H7 (cell line): ENCODE measurements around the gene TMEM87B. TPM values are rescaled to one million over a fixed set of nuclear protein-coding genes. Genes with fewer than 3 reads are reported as not detected.
A peak's percentile ranks its signal among the peaks of the same experiment; 100 is the strongest.

ENCODE experiments used
- DNase-seq: peaks from one replicate; pipeline ENCODE4 v3.0.0; 2012
- H3K27me3 ChIP-seq: 2 replicates; pipeline ENCODE4 v1.6.0; 2011; ENCODE audit warnings: mild to moderate bottlenecking, low read length; ENCODE audit not compliant: control insufficient read depth, insufficient read depth
- H3K36me3 ChIP-seq: replicated peaks from 2 replicates; pipeline ENCODE4 v1.5.1; 2011; ENCODE audit warnings: low read length; ENCODE audit not compliant: control insufficient read depth, insufficient read depth
- H3K4me3 ChIP-seq: 2 replicates; pipeline ENCODE4 v1.5.1; 2011; ENCODE audit warnings: low read depth, mild to moderate bottlenecking, control low read depth, low read length, moderate library complexity; ENCODE audit not compliant: insufficient read depth
- total RNA-seq: library from RNA; depleted of rRNA; stranded (reverse); fragments of >200 nt; shearing (Covaris generic); gene quantifications from 2 replicates; pipeline ENCODE4 v1.2.3, GENCODE V29; 2014; rRNA removed

Gene TMEM87B, protein sequence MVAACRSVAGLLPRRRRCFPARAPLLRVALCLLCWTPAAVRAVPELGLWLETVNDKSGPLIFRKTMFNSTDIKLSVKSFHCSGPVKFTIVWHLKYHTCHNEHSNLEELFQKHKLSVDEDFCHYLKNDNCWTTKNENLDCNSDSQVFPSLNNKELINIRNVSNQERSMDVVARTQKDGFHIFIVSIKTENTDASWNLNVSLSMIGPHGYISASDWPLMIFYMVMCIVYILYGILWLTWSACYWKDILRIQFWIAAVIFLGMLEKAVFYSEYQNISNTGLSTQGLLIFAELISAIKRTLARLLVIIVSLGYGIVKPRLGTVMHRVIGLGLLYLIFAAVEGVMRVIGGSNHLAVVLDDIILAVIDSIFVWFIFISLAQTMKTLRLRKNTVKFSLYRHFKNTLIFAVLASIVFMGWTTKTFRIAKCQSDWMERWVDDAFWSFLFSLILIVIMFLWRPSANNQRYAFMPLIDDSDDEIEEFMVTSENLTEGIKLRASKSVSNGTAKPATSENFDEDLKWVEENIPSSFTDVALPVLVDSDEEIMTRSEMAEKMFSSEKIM
- total RNA-seq = 7.1 and 11.0 TPM in 2 replicates

DNA sequence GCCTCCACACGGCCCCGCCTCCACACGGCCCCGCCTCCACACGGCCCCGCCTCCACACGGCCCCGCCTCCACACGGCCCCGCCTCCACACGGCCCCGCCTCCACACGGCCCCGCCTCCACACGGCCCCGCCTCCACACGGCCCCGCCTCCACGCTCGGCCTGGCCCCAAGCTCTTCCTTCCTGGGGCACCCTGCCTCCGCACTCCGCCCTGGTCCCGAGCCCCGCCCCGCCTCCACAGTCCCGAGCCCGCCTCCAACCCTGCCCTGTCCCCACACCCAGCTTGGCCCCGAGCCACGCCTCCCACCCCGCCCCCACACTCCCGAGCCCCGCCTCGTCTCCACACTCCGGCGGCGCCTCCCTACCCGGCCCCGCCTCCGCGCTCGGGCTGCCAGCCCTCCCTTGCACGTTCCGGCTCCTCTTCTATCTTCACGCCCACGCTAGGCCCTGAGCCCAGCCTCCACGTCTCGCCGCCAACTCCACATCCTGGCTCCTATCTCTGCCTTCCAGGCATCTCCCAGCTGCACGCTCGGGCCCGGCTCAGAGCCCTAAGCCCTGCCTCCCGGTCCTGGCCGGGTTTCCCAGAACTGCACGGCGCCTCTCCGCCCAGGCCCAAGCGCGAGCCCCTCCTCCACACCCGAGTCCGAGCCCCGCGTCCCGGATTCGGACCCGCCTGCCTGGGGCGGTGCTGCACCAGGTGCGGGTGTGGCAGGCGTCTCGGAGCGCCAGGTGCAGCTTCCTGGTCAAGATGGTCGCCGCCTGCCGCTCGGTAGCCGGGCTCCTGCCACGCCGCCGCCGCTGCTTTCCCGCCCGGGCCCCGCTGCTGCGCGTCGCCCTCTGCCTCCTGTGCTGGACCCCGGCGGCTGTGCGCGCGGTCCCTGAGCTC is at the start of gene TMEM87B:
TSS of gene TMEM87B (plus strand) at position 423 of the 883 bp plus-strand sequence. CDS start at position 746, 323 bp downstream.
- Histone ChIP-seq H3K36me3 (no peaks in the 10 kb centered on the region), H3K27me3 (peaks cover 2% of the 10 kb centered on the region; the same call in 1 of the 2 replicates), H3K4me3 (peak within 1 kb of the TSS; percentile 83)
- peak; percentile 99 for DNase-seq

DNA sequence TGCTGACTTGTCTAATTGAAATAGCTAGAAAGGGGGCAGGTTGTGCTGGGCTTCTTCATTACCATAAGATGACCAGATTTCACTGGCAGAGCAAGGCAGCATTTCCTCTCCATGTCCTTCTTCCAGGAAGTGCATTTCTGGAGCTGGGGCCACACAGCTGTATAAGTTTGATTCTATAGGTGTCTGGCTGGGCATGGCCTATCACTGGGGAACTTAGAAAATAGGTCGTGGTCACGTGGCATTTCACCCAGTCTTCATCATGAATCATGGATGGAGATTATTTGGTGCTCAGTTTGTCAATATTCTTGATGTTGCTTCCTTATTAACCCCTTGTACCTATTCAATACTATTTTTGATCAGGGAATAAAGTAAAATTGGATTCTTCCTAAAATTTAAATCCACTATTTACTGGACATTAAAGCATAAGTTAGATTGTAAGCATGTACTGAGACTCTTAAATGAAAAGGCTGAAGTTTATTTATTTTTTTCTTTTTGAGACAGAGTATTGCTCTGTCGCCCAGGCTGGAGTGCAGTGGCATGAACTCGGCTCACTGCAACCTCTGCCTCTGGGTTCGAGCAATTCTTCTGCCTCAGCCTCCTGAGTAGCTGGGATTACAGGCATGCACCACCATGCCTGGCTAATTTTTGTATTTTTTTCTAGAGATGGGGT is 49.5 kb upstream of the TMEM87B start:
- no peaks in the 10 kb centered on the region for H3K36me3 ChIP-seq
- no peak overlapping the region for H3K4me3 ChIP-seq
- DNase-seq = no peak
- no peaks in the 10 kb centered on the region for H3K27me3 ChIP-seq

DNA sequence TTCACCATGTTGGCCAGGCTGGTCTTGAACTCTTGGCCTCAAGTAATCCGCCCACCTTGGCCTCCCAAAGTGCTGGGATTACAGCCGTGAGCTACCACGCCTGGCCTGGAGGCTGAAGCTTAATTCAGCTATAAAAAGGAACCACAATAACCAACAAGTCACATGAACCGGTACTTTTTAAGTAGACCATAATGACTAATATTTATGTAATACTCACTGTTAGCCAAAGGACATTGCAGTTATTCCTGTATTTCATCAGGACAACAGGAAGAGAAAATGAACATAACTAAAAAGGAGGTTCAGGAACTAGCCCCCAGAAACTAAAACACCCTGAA is 49.0 kb upstream of the TMEM87B start:
- DNase-seq = no peak
- Histone ChIP-seq H3K27me3 (no peaks in the 10 kb centered on the region), H3K4me3 (no peak overlapping the region), H3K36me3 (no peaks in the 10 kb centered on the region; the same call in 1 of the 2 replicates)

DNA sequence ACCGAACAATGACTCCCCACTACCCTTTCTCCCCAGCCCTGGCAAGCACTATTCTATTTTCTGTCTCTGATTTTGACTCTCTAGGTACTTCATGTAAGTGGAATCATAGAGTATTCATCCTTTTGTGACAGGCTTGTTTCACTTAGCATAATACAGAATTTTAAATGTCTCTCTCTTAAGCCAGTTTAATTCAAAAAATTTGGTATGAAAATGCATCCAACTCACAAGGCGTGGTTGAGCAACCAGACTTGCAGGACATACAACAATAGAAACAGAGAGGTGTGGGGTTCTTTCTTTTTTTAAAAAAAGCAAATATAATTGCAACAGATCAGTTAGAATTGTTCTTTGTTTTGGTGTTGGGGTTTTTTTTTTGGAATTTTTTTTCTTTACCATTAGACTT is 47.6 kb upstream of the TMEM87B start:
- Histone ChIP-seq H3K27me3 (no peaks in the 10 kb centered on the region), H3K36me3 (no peaks in the 10 kb centered on the region; the same call in 1 of the 2 replicates), H3K4me3 (no peak overlapping the region)
- DNase-seq = no peak

DNA sequence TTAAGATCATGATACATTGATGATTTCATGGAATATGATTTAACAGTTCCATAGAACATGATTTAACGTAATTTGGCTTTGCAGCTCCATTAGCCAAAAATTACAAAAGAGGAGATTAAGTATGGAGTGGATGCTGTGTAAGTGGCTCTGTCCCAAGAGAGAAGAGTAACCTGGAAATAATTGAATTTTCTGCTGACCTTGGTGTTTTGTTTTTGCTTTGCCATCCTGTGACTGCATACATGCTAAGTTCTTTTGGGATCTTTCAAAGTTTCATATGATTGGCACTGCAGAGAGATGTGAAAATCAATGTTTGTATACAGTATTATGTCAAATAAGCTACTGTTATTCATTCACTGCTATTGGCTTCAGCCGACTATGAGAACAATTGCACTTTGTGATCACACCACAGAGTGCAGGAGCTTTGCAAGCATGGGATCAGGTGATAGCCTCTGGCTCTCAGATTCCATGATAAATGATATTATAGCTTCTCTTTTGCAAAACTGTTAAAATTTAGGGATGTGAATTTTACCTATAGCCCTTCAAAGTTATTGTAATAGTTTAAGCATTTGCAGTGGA is 46.1 kb upstream of the TMEM87B start:
- H3K4me3 ChIP-seq = no peak overlapping the region
- no peaks in the 10 kb centered on the region for H3K27me3 ChIP-seq
- no peaks in the 10 kb centered on the region; the same call in 1 of the 2 replicates for H3K36me3 ChIP-seq
- DNase-seq = no peak

DNA sequence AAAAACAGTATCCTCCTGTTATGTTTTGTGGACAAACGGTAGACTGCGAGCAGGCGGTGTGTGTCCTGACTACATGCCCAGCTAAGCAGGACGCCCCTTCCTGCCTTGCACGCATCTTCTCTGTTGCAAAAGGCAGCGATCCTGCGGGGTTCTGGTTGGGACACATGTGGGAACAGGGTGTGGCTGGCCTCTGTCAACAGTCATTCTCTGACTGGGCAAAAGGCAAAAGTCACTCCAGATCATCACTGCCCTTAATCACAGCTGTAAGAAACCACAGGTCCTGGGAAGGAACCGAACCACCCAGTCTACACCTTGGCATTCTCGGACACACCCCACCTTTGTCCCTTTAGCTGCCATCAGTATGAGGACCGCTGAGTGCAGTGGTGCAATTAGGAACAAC is 44.3 kb upstream of the TMEM87B start:
- no peak for DNase-seq
- Histone ChIP-seq H3K27me3 (no peaks in the 10 kb centered on the region), H3K36me3 (no peaks in the 10 kb centered on the region; the same call in 1 of the 2 replicates), H3K4me3 (no peak overlapping the region)

DNA sequence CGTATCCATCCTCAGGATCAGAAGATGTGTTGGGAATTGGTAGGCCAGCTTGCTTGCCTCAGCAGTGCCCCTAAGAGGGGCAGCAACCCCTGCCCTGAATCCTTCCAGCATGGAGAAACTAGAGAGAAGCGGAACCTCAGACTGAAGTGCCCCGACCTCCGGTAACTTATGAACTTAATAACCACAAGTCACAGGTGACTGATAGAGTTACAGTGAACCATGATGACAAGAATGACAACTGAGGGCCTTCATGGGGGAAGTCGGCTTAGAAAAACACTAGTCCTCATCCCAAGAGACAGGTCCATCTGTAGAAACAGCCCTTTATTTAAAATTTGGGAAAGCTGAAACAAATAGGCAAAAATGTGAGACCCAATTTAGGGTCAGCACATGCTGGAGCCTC is 42.5 kb upstream of the TMEM87B start:
- Histone ChIP-seq H3K27me3 (no peaks in the 10 kb centered on the region), H3K4me3 (no peak overlapping the region), H3K36me3 (no peaks in the 10 kb centered on the region; the same call in 1 of the 2 replicates)
- DNase-seq = no peak

DNA sequence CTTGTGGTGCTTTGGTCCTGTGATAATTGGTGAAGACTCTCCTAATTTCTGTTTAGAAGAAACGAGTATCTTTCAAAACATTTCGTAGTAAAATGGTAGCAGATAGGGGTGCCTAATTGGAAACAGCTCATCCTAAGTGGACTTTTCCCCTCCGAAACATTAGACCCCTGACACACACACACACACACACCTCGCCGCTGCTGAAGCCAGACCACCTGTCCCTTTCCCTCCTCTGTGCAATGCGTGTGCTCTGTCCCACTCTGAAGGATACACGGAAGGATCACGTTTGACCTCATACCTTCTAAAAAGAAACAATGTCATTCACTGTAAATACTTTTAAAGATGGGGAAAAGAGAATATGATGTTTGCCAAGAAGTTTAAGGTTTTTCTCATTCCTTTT is 36.2 kb upstream of the TMEM87B start:
- Histone ChIP-seq H3K4me3 (no peak overlapping the region), H3K36me3 (no peaks in the 10 kb centered on the region), H3K27me3 (no peaks in the 10 kb centered on the region)
- DNase-seq = no peak

DNA sequence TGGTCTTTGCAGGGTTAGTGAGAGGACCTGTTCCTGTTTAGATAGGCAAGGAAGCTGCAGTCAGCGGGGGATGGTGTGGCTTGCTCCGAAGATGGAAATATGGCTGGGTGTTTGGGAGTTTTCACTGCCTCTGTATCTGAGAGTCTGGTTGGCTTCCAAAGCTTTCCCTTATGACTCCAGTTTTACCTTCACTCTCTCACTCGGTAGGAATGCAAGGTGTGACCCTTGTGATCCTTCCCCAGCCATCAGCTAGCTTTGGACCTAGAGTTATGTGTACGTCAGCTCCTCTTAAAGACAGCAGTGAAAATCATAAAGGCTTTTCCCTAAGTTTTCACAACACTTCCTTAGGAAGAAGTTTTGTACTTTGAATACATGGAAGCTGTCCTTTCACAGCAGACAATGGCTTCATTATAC is 35.5 kb upstream of the TMEM87B start:
- Histone ChIP-seq H3K27me3 (no peaks in the 10 kb centered on the region), H3K36me3 (no peaks in the 10 kb centered on the region), H3K4me3 (no peak overlapping the region)
- DNase-seq = peak; percentile 24

DNA sequence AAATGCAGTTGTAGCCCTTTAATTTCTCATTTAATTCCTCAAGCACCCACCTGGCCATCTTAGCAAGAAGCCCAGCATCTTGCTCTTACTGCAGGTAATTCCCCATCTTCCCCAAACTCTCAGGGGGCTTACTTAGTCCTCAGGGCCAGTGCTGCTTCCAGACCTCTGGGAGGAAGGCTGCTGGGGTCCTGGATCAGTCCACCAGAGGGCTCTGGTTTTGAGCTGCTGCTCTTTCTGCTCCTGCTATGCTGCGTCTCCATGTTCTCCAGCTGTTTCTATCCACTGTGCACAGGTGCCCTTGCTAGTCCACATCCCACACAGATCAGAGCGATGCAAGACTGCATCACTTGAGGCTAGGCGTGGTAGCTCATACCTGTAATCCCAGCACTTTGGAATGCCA is 34.5 kb upstream of the TMEM87B start:
- H3K36me3 ChIP-seq = no peaks in the 10 kb centered on the region
- H3K27me3 ChIP-seq = no peaks in the 10 kb centered on the region
- DNase-seq = peak; percentile 77
- H3K4me3 ChIP-seq = no peak overlapping the region

DNA sequence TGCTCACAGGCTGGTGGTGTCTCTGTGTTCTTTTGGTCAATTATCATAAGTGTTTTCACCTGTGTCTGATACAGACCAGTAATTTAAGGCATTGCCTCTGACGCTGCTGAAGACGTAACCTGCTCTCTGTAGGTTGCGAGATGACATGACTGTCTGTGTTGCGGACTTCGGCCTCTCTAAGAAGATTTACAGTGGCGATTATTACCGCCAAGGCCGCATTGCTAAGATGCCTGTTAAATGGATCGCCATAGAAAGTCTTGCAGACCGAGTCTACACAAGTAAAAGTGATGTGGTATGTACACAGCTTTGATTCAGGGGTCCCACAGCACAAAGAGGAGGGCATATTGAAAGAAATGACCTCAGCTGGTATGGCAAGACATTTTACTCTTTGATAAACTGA is 33.8 kb upstream of the TMEM87B start:
- no peak for DNase-seq
- H3K27me3 ChIP-seq = no peaks in the 10 kb centered on the region
- H3K4me3 ChIP-seq = no peak overlapping the region
- H3K36me3 ChIP-seq = no peaks in the 10 kb centered on the region

DNA sequence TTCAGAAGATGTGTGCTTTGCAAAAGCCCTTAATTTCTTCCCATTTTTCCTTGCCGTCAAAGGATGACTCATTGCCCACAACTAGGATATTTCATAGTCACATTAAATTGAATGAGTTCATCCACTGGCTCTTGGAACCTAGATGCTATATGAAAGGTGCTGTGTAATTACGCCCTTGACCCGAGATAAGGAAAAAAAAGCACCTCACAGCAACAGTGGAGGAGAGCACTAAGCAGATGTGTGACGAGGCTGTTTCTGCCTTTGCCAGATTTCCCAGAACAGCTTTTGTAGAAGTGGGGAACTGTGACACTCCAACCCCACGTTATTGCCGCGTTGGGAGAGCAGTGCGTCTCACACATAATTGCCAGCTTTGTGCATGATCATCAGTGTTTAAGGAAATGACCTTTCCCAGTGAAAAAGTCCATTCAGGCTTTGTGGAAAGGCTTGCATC is 33.3 kb upstream of the TMEM87B start:
- no peak for DNase-seq
- Histone ChIP-seq H3K4me3 (no peak overlapping the region), H3K27me3 (no peaks in the 10 kb centered on the region), H3K36me3 (no peaks in the 10 kb centered on the region)

DNA sequence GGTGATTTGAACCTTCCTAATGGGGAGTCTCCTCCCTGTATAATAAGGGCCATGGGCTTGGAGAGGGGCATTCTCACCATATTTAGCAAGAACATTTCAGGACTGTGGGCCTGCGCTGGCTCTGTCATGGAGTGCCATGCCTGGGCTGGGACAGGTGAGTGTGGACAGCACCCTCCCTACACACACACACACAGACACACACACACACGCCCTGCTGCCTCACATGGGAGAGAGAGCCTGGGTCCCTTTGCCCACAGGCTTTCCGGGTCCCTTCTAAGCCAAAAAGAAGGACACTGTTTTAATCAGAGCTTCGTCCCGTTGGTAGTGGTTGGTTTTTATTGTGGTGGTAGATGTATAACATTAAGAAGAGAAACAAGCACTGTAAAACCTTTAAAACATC is 31.4 kb upstream of the TMEM87B start:
- Histone ChIP-seq H3K27me3 (no peaks in the 10 kb centered on the region), H3K4me3 (no peak overlapping the region), H3K36me3 (no peaks in the 10 kb centered on the region)
- DNase-seq = no peak

DNA sequence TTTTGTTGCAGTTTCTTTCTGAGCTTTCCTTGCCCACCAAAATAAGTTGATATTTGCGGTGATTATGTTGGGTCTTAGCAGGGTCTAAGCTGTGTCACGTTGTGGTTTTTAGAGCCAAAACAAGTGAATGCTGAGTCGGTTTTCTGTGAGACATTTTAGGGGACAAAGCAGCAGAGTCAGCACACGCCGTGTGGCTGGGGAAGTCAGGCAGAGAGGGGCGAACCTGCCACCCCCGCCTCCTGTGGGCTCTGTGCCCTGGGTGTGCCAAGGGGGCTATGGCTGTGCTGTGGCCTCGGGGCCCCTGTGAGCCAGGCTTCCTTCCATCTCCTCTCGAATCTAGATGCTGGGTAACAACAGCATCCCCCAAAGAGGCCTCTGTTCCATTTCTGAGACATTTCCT is 30.8 kb upstream of the TMEM87B start:
- no peaks in the 10 kb centered on the region for H3K27me3 ChIP-seq
- DNase-seq = no peak
- H3K36me3 ChIP-seq = no peaks in the 10 kb centered on the region
- H3K4me3 ChIP-seq = no peak overlapping the region
